GM19324 (cell line): ENCODE measurements around the gene FGA.

ENCODE experiments used
- ATAC-seq: cut with Tn5 transposase; IDR thresholded peaks from one replicate; pipeline ENCODE4 v1.9.1; 2021; ENCODE audit warnings: mild to moderate bottlenecking, moderate library complexity; ENCODE audit not compliant: unreplicated experiment, low FRiP score

Gene FGA

DNA sequence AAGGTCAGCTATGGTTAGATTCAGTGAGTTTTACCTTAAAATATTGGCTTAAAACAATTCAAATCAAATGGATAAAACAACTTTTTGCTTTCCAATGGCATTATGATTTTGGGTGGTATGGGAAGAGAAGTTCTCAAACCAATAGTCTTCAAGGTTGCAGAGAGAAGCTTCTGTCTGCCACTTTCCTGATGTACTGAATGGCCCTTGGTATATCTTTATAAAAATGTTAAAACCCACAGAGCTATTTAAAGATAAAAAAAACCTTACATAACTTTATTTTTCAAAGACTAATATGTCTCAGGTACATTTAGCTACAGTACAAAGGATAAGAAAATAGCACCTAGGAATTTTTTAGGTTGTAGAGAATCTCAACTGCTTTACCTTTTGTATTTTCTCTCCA is 6.9 kb downstream of the FGA start:
- ATAC-seq, result no peak

GRCh38 chr4:154583230-154583629 is 7.3 kb downstream of the FGA start:
- no peak for ATAC-seq

DNA sequence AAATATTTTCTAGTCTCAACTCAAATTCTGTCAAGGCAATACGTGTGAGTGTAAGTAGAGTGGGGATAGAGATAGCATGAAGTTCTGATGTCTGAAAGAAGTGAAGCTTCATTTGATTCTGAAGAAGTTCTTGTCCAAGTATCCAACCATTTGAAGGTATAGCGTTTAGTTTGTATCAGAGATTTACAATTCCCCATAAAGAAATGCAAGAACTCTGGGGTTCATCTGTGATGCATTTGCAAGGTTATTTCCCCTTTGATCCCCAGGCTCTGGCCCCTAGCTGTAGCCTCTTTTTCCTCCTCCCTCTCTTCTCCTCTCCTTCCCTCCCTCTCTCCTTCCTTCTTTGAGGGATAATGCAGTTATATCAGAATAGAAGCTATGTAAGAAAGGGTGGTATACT is 7.8 kb downstream of the FGA start:
- ATAC-seq, result no peak

- ATAC-seq, result no peak
Observed at GRCh38 chr4:154579927-154580326, 10.6 kb downstream of the FGA start.

- no peak for ATAC-seq
Observed at GRCh38 chr4:154578919-154579318, 11.6 kb downstream of the FGA start.

GRCh38 chr4:154577324-154577723 is 13.2 kb downstream of the FGA start:
- no peak for ATAC-seq

DNA sequence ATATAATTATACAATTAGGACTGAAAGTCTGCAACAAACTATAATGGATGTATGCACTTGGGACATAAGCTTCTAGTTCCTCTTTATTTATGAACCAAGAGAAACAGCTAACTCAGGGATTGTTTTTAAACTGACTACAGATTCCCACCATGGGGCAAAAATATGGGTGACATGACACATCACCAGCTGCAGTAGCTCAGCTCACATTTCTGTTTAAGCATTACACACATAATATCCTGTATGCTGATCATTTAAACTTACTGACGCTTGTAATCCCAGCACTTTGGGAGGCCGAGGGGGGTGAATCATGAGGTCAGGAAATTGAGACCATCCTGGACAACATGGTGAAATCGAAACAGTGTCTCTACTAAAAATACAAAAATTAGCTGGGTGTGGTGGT is 16.2 kb downstream of the FGA start:
- no peak for ATAC-seq

DNA sequence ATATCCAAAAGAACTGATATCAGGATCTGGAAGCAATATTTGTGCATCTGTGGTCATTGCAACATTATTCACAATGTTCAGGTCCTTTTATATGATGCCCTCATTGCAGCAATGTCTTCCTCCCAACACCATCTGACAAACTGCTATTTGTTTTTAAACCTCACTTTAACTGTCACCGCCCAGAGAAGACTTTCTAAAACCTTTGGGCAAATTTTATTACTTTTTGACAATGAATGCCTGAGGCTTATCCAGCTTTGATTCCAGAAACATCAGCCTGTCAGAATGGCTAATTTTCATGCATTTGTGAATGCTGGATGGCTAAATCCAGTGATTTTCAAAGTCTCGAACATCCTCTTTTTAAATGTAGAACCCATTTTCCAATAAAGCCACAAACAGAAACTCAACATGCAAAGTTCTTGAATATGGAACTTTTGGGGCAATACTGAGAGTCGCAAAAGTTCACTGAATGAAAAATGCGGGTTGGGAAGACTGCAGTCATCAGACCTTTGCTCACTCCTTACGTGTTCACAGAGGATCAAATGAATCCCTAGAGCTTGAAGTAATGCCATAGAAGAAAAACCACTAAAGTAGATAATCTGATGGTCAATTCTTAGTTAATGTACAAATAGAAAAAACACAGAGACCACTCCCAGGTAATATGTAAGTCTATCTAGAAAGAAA is 17.2 kb downstream of the FGA start:
- ATAC-seq, result no peak

GRCh38 chr4:154569584-154569983 is 21.0 kb downstream of the FGA start:
- ATAC-seq, result no peak

GRCh38 chr4:154569028-154569427 is 21.5 kb downstream of the FGA start:
- no peak for ATAC-seq

GRCh38 chr4:154566639-154567204 is 23.8 kb downstream of the FGA start:
- no peak for ATAC-seq

DNA sequence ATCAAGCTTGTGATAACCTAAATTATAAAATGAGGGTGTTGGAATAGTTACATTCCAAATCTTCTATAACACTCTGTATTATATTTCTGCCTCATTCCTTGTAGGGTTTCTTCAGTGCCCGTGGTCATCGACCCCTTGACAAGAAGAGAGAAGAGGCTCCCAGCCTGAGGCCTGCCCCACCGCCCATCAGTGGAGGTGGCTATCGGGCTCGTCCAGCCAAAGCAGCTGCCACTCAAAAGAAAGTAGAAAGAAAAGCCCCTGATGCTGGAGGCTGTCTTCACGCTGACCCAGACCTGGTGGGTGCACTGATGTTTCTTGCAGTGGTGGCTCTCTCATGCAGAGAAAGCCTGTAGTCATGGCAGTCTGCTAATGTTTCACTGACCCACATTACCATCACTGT is 24.8 kb downstream of the FGA start:
- ATAC-seq, result no peak

DNA sequence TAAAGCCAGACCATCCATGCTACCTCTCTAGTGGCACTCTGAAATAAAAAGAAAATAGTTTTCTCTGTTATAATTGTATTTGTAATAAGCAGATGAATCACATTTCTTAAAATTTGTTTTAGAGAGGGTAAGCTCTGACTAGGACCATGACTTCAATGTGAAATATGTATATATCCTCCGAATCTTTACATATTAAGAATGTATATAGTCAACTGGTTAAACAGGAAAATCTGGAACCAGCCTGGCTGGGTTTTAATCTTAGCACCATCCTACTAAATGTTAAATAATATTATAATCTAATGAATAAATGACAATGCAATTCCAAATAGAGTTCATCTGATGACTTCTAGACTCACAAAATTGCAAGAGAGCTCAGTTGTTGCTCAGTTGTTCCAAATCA is 26.2 kb downstream of the FGA start:
- no peak for ATAC-seq

- ATAC-seq, result no peak
Observed at GRCh38 chr4:154562697-154563254, 27.8 kb downstream of the FGA start, which contains the start of gene FGB. Gene FGB (plus strand): TSS chr4:154563011. CDS start chr4:154563019, 8 bp downstream.

- ATAC-seq, result no peak
Observed at GRCh38 chr4:154560824-154561231, 29.7 kb downstream of the FGA start.

DNA sequence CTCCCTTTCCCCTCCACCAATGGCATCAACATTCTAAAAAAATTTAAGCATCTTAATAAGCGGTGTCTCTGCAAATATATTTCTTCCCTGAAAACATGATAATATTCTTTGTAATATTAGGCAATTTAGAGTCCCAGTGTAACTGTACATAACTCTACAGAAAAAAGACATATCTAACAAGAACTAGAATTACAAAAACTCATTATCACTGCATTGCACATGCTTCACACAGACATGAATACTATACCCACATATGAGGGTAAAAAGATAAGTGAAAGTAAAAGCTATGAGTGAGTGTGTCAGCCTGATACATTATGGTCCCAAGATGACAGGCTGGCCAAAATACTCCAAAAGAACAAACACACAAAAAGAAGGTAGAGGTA is 30.1 kb downstream of the FGA start:
- no peak for ATAC-seq

DNA sequence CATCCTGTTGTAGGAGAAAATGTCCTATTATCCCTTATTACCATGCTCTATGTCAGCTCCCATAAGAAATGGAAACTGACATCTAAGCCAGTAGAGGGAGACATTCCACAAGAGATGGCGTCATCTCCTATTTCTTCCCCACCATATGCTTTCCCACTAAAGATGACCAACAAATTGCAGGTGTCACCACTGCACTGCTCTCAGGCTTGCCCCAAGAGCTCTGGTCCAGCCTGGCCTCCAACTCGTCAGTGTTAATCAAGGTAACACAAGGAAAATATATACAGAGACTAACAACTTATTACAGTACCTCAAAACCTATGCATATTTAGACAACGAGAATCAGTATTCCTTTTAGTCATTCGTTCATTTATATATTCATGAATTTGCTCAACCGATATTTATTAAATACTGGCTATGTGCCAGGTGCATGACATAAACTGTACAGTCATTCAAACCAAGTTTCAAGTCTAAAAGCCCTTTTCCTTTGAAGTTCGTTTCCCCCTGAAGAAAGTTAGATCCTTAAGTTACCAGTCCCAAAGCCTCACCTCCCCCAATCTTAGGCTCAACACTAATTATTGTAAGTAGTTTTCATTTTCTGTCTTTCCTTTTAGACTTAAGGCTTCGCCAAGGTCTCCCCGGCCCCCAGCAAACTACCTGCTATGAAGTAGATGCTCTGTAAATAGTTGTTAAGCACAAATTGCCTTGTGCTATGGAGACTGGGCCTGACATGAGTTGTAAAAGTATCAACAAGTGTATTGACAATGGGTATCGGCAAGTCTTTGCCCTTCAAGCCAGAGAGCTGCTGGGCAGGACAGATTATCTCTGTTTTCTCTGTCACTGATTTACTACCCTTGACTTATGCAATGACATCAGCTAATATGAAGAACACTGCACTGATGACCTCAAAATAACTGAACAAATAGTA is 30.8 kb downstream of the FGA start:
- peak; percentile 82 for ATAC-seq

- ATAC-seq, result peak; percentile 20
Observed at GRCh38 chr4:154559141-154559493, 31.4 kb downstream of the FGA start.

- ATAC-seq, result peak; percentile 40
Observed at GRCh38 chr4:154551872-154552686, 38.5 kb downstream of the FGA start.
